ENCODE measurements around the gene SATB1. TPM values are rescaled to one million over a fixed set of nuclear protein-coding genes. Genes with fewer than 3 reads are reported as not detected.
A peak's percentile ranks its signal among the peaks of the same experiment; 100 is the strongest.

SATB1 gene
- total RNA-seq, 1 donor from 2014 or later: 28.2 TPM

GRCh38 chr3:18447720-18448119 is 22.6 kb upstream of the SATB1 start:
- Mint-ChIP-seq H3K27me3 (ENCODE audit: unreplicated experiment) (peaks cover 12% of the 10 kb centered on the region), H3K4me1 (ENCODE audit: unreplicated experiment) (peaks cover 16% of the 10 kb centered on the region), H3K27ac (ENCODE audit: unreplicated experiment) (no peak overlapping the region), H3K36me3 (ENCODE audit: low read depth, unreplicated experiment) (no peaks in the 10 kb centered on the region), H3K4me3 (ENCODE audit: unreplicated experiment) (no peak overlapping the region), H3K9me3 (ENCODE audit: unreplicated experiment) (no peaks in the 10 kb centered on the region)
- TF ChIP-seq CTCF (IDR thresholded peaks at IDR 0.05; ENCODE audit: unreplicated experiment): no peak
- no peak for DNase-seq (ENCODE audit: low spot score)

- H3K9me3 Mint-ChIP-seq (ENCODE audit: unreplicated experiment): no peaks in the 10 kb centered on the region
- no peak for DNase-seq (ENCODE audit: low spot score)
- H3K4me1 Mint-ChIP-seq (ENCODE audit: unreplicated experiment): peaks cover 16% of the 10 kb centered on the region
- H3K36me3 Mint-ChIP-seq (ENCODE audit: low read depth, unreplicated experiment): no peaks in the 10 kb centered on the region
- H3K27ac Mint-ChIP-seq (ENCODE audit: unreplicated experiment): no peak overlapping the region
- H3K27me3 Mint-ChIP-seq (ENCODE audit: unreplicated experiment): peaks cover 12% of the 10 kb centered on the region
- peak overlapping the region; percentile 91 for H3K4me3 Mint-ChIP-seq (ENCODE audit: unreplicated experiment)
- TF ChIP-seq CTCF (IDR thresholded peaks at IDR 0.05; ENCODE audit: unreplicated experiment): no peak
Measured at GRCh38 chr3:18446149-18446825, 21.1 kb upstream of the SATB1 start.

GRCh38 chr3:18445401-18446148 is 20.4 kb upstream of the SATB1 start:
- peak overlapping the region; percentile 91 for H3K4me3 Mint-ChIP-seq (ENCODE audit: unreplicated experiment)
- H3K9me3 Mint-ChIP-seq (ENCODE audit: unreplicated experiment): no peaks in the 10 kb centered on the region
- no peak for TF ChIP-seq CTCF (IDR thresholded peaks at IDR 0.05; ENCODE audit: unreplicated experiment)
- H3K4me1 Mint-ChIP-seq (ENCODE audit: unreplicated experiment): peaks cover 16% of the 10 kb centered on the region
- peaks cover 12% of the 10 kb centered on the region for H3K27me3 Mint-ChIP-seq (ENCODE audit: unreplicated experiment)
- H3K36me3 Mint-ChIP-seq (ENCODE audit: low read depth, unreplicated experiment): no peaks in the 10 kb centered on the region
- H3K27ac Mint-ChIP-seq (ENCODE audit: unreplicated experiment): no peak overlapping the region
- DNase-seq (ENCODE audit: low spot score): no peak

GRCh38 chr3:18444595-18445400 is 19.7 kb upstream of the SATB1 start:
- Mint-ChIP-seq H3K4me1 (ENCODE audit: unreplicated experiment) (peaks cover 16% of the 10 kb centered on the region), H3K4me3 (ENCODE audit: unreplicated experiment) (peak overlapping the region; percentile 90), H3K36me3 (ENCODE audit: low read depth, unreplicated experiment) (no peaks in the 10 kb centered on the region), H3K27me3 (ENCODE audit: unreplicated experiment) (peaks cover 12% of the 10 kb centered on the region), H3K27ac (ENCODE audit: unreplicated experiment) (no peak overlapping the region), H3K9me3 (ENCODE audit: unreplicated experiment) (no peaks in the 10 kb centered on the region)
- peak; percentile 15 for TF ChIP-seq CTCF (IDR thresholded peaks at IDR 0.05; ENCODE audit: unreplicated experiment)
- DNase-seq (ENCODE audit: low spot score): peak; percentile 85
